HG03521 (cell line): Measurements from ENCODE around the gene FBXO3.

Experiments
- ATAC-seq: cut with Tn5 transposase; IDR thresholded peaks from one replicate; pipeline ENCODE4 v1.9.1; 2021; ENCODE audit warnings: mild to moderate bottlenecking, moderate library complexity; ENCODE audit not compliant: unreplicated experiment

Gene FBXO3

DNA sequence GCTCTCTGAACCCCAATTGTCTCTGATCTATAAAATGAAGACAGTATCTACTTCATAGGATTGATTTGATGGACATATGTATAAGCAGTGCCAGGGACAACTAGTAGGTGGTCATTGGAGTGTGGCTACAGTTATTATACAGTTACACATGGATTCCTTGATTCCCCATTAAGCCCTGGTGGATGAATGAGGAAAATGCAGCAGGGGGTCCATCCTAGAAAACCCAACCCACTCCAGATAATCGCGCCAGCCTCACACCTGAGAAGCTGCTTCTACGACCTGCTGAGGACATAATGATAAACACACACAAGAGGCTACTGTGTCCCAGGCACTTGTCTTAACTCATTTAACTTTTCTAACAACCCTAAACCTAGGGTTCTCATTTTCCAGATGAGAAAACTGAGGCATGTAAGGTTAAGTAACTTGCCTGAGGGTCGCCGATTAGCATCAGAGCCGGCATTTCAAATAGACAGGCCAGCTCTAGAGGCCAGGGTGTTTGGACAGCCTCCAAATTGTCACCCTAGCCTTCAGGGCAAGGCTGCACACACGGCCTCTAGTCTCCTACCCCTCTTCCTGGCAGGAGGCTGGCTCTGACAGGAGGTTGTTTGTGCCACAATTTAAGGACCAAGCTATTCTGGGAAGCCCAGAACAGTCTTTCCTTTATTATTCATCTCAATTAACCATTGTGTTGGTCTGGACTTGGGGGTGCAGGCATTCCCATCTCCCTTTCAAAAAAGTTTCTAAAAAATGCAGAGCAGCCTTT, 69.9 kb downstream of the FBXO3 start:
- ATAC-seq: no peak

DNA sequence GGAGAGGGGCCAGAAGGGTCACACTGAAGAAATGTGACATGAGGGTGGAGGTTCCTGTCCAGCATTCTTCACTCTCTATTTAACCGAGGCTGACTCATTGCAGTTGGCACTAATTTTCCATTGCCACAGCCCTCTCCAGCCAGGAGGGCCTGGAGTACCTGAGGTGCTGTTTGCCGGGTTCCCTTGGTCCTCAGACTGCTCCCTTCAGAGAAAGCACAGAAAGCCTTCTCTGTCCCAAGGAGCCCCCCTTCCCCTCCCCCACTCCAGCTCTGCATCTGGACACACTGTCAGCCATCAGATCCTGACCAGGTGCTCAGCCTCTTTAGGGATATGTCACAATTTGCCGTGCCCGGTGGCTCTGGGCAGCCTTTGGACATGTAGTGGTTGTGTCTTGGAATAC, 70.5 kb downstream of the FBXO3 start:
- ATAC-seq: no peak

DNA sequence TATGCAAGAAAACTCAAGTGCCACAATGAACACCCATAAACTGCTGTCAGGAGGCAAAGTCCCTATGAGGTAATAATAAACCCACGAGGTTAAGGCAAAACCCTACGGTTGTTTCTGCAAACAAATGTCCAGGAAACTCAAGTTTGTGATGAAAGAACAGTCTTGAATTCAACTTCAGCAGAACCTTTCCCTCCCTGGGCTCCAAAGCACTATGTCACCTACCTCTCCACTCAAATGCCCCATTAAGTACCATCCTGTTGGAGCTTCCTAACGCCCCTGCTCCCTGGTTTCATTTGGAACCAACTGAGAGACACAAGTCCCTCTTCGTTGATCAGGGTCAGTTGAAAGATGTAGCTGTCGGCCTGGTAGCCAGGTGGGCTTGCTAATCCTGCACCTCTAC, 71.1 kb downstream of the FBXO3 start:
- ATAC-seq: no peak

DNA sequence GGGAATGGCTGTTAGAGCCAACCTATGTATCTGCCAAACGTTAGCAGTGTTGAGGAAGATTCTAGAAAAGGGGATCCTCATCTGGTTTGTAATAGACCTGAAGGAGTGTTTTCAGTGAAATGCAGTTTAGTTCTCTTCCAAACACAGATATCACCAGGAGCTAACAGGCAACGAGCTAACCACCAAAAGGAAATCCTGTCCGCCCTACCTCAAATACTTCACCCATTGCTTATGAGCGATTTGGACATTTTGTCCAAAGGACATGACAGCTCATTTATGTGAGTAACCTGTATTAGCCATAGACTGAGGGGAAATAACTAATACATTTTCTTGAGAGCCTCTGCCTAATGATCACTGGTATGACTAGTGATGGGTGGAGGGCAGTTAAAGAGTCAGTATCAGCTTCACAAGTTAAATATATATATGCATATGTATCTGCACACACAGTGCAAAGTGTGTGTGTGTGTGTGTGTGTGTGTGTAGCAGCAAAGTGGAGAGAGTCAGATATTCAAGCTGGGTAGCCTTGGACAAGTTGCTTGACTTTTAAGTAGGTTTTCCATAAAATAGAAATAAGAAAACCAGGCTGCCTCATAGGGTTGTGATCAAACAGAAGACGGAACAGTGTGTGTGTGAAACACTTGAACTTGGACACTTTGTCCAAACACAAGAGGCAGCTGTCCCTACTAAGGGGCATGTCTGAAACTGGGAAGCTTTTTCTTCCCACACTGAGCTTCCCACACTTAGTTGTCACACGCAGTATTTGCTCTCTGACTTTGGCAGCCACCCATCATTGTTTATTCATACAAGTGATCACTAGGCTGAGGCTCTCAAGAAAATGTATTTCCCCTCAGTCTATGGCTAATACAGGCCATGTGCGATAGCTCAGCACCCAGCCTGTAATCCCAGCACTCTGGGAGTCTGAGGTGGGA, 72.8 kb downstream of the FBXO3 start:
- ATAC-seq: no peak

DNA sequence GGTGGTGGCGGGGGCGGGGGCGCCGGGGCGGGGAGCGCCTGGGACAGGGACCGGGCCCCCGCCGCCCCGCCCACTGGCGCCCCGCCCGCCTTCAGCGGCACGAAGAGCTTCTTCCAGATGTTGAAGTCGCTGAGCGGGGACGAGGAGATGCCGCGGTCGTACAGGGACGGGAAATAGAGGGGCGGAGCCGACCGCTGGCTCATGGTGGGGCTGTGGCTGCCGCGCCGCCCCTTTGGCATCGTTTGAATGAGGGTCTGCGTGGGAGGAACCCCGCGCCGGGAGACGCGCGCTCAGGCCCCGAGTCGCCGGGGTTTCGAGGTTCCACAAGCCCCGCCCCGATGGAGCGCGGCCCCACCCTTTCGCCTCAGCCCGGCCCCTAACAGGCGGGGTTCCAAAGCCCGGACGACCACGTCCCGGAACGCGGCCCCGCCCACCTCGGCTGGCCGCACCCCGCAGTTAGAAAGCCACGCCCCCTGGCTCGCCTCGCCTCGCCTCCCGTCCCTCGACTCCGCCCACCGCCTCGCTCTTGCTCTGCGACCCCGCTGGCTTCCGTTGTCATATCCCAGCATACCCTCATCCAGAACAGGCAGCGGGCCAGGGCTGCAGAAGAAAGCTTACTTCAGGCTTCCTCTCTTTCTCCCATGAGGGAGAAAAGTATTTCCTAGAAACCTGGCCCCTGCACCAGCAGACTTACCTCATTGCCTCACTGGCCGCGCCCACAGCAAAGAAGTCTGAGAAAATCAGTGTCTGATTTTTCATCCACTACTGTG, 73.6 kb downstream of the FBXO3 start, which contains the start of gene C11orf91:
Gene C11orf91, minus strand, starts transcription at position 325 of the 770 bp plus-strand sequence. Its CDS starts 86 bp downstream, at position 239.
- ATAC-seq: peak; percentile 86

DNA sequence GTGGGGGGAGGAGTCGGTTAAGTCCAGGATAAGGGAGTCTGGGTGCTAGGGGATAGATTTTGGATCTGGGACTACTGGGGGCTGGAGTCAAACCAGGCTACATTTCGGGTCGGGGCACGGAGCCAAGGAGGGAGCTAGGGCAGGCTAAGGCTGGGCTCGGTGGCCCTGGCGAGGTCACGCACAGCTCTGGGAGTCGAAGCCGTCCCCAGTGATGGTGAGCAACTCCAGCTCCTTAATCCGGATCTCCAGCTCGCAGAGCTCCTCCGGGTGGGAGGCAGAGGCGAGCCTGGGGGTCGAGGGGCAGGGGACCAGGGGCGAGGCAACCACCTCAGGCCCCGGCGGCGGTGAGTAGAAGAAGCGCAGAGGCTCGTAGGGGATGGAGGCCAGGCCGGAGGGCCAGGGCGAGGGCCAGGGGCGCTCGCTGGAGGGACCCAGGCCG, 74.2 kb downstream of the FBXO3 start:
- ATAC-seq: no peak

DNA sequence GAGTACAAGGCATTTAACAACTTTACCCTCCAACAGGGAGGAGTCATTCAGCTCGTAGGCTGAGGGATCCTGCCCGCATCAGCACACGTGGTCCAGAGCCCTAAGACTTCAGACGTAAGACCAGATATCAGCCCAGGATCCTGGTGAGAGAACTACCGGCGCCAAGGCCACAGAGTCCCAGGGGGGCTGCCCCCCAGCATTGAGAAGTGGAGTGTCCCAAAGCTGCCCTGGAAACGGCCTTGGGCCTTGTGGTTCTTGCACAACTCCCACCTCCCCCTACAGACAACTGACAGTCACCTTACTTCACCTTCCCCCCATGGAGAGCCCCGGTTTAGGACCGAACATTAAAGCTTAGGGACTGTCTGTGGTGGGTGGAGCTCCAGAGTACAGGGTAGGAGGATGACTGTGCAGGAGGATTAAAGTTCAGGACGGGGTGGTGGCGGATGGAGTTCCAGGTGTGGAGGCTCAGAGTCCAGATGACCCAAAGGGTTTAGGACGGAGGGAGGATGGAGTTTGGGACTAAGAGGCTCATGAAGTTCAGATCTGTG, 74.7 kb downstream of the FBXO3 start:
- no peak for ATAC-seq

DNA sequence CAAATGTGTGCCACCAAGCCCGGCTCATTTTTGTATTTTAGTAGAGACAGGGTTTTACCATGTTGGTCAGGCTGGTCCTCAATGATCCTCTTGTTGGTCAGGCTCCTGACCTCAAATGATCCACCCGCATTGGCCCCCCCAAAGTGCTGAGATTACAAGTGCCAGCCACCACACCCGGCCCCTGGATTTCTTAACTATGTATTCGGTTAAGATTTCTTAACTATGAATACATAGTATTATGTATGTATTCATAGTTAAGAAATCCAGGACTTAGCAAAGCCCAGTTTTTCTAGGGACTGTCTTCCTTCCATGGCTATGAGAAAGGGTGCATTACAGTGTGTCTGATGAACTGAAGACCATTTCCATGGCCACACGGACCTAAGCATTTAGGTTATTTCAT, 75.4 kb downstream of the FBXO3 start:
- ATAC-seq: no peak

DNA sequence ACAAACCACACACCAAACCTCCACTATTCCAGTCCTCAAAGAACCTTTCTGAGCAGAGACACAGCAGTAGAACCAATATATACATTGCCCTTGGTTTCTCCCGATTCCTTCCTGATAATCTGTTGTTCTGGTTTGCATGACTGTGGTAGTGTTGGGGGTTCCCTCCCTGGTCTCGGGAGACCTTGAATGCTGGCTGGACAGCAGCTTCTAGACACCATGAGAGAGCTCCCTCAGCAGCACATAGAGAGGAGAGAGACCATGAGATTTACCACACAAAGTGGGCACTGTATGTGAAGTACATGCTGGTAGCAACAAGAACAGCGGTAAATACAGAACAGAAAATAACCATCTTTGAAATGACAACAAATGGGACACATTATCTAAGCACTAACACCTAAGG, 76.3 kb downstream of the FBXO3 start:
- ATAC-seq: no peak

DNA sequence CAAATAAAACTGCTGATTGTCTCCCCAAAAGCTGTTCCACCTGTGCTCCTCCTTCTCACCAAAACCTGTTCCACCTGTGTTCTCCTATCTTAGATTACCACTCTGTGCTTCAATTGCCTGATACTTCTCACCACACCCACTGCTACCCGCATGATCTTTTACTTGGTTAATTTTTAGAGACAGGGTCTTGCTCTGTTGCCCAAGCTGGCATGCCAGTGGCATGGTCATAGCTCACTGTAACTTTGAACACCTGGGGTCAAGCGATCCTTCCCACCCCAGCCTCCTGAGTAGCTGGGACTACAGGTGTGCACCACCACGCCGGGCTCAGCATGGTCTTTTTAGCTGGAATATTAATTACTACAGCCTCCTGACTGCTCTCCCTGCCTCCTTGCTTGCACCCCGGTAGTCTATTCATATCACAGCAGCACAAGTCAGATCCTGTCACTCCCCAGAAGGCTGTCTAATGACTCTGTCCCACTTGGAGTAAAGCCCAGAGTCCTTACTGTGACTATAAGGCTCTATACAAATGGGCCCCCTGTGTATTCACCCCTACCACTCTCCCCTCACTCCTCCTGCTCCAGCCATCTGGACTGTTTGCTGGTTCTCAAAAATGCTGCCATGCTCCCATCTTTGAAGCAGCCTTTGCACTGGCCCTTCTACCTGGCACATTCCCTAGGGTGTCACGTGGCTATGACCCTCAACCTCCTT, 77.2 kb downstream of the FBXO3 start:
- no peak for ATAC-seq

DNA sequence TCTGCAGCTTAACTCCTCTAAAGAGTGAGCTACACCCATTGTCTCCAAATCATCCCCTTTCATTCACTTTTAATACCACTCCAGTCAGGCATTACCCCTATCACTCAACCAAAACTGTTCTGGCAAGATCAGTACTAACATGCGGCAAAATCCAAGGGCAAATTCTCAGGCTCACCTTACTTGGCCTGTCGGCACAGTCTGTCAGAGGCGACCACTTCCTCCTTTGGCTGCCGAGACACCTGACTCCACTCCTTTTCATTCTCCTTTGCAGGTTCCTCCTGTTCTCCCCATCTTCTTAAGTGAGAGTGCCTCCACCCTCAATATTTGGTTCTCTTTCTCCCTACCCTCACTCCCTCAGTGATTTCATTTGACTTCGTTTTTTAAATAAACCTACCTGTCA, 77.9 kb downstream of the FBXO3 start:
- ATAC-seq: no peak

DNA sequence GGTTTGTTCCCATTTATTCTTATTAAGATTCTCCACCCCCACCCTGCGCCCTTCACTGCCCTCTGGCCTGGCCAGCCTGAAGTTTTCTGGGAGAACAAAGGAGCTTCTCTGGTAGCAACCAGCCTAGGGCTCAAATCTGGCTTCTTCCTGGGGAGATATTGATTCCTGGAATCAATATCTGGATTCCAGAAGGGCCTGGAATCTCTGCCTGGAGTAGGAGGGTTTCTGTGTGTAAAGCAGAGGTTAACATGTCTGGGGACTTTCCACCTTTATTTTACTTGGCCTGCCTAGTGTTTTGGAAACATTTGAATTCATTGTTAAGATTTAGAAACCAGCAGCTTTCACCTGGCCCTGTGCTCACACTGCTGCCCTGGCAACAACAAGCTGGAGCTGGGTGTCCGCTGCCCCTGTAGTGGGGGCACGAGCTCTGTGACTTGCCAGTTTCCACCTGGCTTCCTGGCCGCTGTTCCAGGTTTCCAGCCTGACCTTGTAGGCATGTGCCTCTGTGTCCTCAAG, 79.2 kb downstream of the FBXO3 start:
- no peak for ATAC-seq

DNA sequence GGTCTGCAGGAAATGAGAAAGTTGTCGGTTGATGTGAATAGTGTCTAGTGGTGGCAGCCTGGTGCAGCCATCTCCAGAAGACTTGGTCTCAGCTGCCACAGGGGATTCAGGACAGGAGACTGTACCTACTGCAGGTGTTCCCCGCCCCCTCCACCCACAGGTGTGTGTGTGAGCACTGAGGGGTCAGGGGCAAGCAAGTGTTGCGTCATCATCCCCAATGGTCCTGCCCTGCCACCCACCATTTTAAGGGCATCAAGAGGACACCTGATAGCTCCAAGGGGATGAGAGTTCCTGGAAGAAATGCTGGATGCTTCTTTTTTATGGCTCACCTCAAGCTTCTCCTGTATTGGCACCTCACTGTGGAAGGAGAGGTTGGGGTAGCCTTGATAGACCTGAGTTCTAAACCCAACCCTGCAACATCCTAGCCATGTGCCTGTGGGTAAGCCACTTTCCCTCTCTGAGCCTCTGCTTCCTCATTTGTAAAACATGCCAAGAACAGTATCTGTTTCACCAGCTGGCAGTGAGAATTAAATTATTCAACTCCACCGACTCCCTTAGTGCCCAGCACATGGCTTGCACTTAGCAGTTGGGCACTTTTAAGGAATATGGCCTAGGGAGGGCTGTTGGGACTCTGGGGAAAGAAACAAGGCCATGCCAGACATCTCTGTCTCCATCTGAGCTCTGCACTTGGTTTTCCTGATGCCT, 79.8 kb downstream of the FBXO3 start:
- no peak for ATAC-seq

DNA sequence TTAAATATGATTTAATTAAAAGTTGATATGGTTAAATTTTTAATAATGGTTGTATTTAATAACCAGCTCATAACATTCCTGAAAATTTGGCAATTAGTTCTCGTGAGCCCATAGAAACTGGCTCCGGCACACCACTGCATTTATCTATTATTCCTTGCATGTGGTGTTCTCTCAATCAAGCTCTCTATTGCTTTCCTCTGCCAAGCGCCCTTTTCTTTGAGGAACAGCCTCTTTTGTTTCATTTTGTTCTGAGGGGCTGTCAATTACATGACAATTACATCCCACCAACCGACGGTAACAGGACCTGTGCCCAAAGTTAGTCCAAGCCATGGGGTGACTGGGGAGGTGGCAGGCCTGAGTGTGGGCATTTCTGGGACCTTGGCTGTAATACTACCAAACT, 81.8 kb downstream of the FBXO3 start:
- no peak for ATAC-seq

DNA sequence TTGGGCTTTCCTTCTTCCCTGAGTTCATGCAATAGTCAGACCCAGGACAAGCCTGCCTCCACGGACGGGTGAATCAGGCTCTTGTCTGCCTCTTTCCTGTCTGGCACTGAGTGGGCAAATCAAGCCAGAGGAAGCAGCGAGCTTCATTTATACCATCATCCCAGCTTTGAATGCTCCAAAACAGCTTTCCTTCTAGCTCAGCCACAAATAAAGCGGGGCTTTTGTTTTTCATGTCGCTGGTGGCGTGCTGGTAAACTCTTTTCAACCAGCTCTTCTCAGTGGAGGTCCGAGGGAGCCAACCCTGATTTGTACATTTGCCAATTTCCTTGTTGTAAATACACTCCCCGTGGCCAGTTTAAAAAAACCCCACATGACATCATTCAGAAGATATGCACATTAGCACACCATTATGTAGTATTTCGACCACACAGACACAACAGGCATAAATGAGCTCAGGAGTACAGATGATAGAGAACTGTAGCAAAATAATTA, 82.3 kb downstream of the FBXO3 start:
- ATAC-seq: no peak

DNA sequence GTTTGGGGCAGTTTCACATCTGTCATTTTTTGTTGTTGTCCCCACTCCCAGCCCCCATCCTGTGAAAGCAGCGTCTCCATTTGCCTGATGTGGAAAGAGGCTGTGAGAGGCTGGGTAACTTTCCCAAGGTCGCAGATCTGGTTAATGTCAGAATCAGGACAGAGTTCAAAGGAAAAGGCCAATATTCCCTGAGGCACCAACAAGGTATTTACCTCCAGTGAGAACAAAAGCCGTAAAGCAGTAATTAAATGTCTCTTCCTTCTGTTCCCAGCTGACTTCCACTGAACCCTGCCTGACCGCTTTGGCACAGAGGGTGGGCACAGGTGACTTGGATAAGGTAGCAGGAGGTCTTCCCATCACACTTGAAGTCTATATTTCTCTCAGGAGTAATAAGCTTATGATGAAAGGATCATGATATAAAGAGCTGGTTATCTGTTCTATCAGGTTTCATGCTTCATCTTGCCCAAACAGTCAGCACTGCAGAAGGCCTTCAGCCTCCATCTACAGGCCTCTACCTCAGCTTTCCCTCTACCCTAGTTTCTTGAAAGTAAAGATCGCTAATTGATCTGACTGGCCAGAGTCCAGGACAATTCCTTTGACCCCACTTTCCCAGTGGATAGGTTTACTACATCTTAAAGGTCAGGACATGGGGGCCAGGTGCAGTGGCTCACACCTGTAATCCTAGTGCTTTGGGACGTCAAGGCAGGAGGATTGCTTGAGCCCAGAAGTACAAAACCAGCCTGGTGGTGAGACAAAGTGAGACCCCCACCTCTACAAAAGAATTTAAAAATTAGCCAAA, 83.1 kb downstream of the FBXO3 start:
- ATAC-seq: no peak
